GM12878 (cell line): ENCODE results near the gene SCCPDH.

ENCODE experiments used
- ATF7 ChIP-seq: fragments of 450-650 bp; IDR thresholded peaks from 2 replicates; pipeline ENCODE4 v1.6.1; 2016; ENCODE audit warnings: low read depth, mild to moderate bottlenecking
- HCFC1 ChIP-seq: fragments of 150-350 bp; IDR thresholded peaks from 2 replicates; pipeline ENCODE4 v1.6.1; 2014; ENCODE audit warnings: low read length
- JUNB ChIP-seq: IDR thresholded peaks from 2 replicates; pipeline ENCODE4 v1.6.1; 2016; ENCODE audit warnings: antibody characterized with exemption, mild to moderate bottlenecking
- MXI1 ChIP-seq: fragments of 150-350 bp; IDR thresholded peaks from 2 replicates; pipeline ENCODE4 v1.6.1; 2011; ENCODE audit warnings: low read depth, mild to moderate bottlenecking, inconsistent platforms, low read length, improper control_type of control experiment
- RFX5 ChIP-seq: IDR thresholded peaks from 2 replicates; pipeline ENCODE4 v1.6.1; 2011; ENCODE audit warnings: low read depth, low read length, improper control_type of control experiment
- SIN3A ChIP-seq: IDR thresholded peaks from 2 replicates; pipeline ENCODE4 v1.6.1; 2012; ENCODE audit warnings: low read depth, low read length, improper control_type of control experiment
- TAF1 ChIP-seq: IDR thresholded peaks from 2 replicates; pipeline ENCODE4 v1.6.1; 2011; ENCODE audit warnings: mild to moderate bottlenecking, low read depth, low read length, borderline replicate concordance
- USF2 ChIP-seq: IDR thresholded peaks from 2 replicates; pipeline ENCODE4 v1.6.1; 2011; ENCODE audit warnings: low read depth, low read length, improper control_type of control experiment, borderline replicate concordance
- YY1 ChIP-seq: IDR thresholded peaks from 2 replicates; pipeline ENCODE4 v1.6.1; 2011; ENCODE audit warnings: low read depth, mild to moderate bottlenecking, low read length

DNA sequence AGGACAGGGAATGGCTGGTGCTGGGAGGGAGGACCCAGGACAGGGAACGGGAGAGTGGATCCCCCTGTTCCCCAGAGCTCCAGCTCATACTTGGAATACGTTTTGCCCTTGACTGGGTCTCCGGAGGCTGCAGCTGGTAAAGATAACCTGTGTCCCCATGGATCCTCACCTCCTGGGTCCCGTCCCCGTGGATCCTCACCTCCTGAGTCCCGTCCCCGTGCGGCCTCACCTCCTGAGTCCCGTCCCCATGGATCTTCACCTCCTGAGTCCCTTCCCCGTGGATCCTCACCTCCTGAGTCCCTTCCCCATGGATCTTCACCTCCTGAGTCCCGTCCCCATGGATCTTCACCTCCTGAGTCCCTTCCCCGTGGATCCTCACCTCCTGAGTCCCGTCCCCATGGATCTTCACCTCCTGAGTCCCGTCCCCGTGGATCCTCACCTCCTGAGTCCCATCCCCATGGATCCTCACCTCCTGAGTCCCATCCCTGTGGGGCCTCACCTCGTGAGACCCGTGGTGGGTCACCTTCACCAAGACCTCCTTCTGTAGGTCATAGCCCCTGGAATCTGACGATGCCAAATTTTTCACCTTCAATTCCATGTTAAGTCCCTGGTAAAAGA, 61.4 kb downstream of the SCCPDH start:
- TF ChIP-seq SIN3A (no peak), TAF1 (no peak), HCFC1 (no peak), MXI1 (no peak), JUNB (no peak), USF2 (no peak), YY1 (no peak), ATF7 (no peak), RFX5 (no peak)
